ENCODE results near the gene SIRT3.
A peak's percentile ranks its signal among the peaks of the same experiment; 100 is the strongest.

Gene SIRT3

GRCh38 chr11:208181-208916, 27.8 kb downstream of the SIRT3 start:
- H2BK5ac ChIP-seq (ENCODE audit: low read length), result peak overlapping the region; percentile 85
- H2AFZ ChIP-seq (ENCODE audit: low read length), result peak overlapping the region; percentile 85
- peak overlapping the region; percentile 97 for H3K9ac ChIP-seq (ENCODE audit: low read depth, low read length, poor library complexity)
- H2BK12ac ChIP-seq (ENCODE audit: low read length), result no peak overlapping the region
- peak; percentile 78 for DNase-seq (ENCODE audit: low spot score)
- H4K91ac ChIP-seq (ENCODE audit: low read depth, low read length, poor library complexity), result no peak overlapping the region
- H3K27me3 ChIP-seq (ENCODE audit: control insufficient read depth in 3 of 3, insufficient read depth in 3 of 3, low read depth in 1 of 3, low read length in 3 of 3), result no peaks in the 10 kb centered on the region
- H3K4me3 ChIP-seq (ENCODE audit: low read length in 2 of 2), result peak overlapping the region; percentile 89 to 91
- H3K23ac ChIP-seq (ENCODE audit: low read depth, low read length, poor library complexity), result peak overlapping the region; percentile 97
- H3K36me3 ChIP-seq (replicated peaks in 1 of 2; ENCODE audit: control insufficient read depth in 2 of 2, insufficient read depth in 2 of 2, low read length in 2 of 2), result peaks cover 57 to 68% of the 10 kb centered on the region in 2 donors
- H3K4me2 ChIP-seq (ENCODE audit: insufficient read depth, low read length, poor library complexity, severe bottlenecking), result peak overlapping the region; percentile 91
- no peak overlapping the region for H3K4ac ChIP-seq (ENCODE audit: low read length)
- WGBS, 2 donors (ENCODE audit: extremely low coverage in 2 of 2, insufficient read length in 2 of 2, insufficient replicate concordance in 1 of 2), result no CpG with 5 or more reads among the region's 57 CpGs
- no peak overlapping the region for H4K8ac ChIP-seq (ENCODE audit: low read depth, low read length)
- H2BK120ac ChIP-seq (ENCODE audit: low read depth, low read length), result peak overlapping the region; percentile 63
- H3K14ac ChIP-seq (ENCODE audit: low read length), result no peak overlapping the region
- H3K4me1 ChIP-seq (ENCODE audit: control insufficient read depth in 2 of 2, insufficient read depth in 1 of 2, low read depth in 1 of 2, low read length in 2 of 2), result peaks cover 15 to 18% of the 10 kb centered on the region in 2 donors
- H3K9me3 ChIP-seq (replicated peaks in 1 of 2; ENCODE audit: control insufficient read depth in 2 of 2, insufficient read depth in 1 of 2, low read depth in 1 of 2, low read length in 2 of 2), result no peaks in the 10 kb centered on the region
- peak overlapping the region; percentile 90 for H3K18ac ChIP-seq (ENCODE audit: low read length)
- H2AK5ac ChIP-seq (ENCODE audit: low read depth, low read length), result peak overlapping the region; percentile 12
- H2BK15ac ChIP-seq (ENCODE audit: low read length), result no peak overlapping the region
- H3K27ac ChIP-seq (replicated peaks; ENCODE audit: low read length), result peak overlapping the region; percentile 94
- H3K79me1 ChIP-seq (ENCODE audit: low read depth, low read length), result peaks cover 33% of the 10 kb centered on the region

GRCh38 chr11:207863-208180, 28.3 kb downstream of the SIRT3 start:
- Histone ChIP-seq H3K23ac (ENCODE audit: low read depth, low read length, poor library complexity) (peak overlapping the region; percentile 97), H3K4ac (ENCODE audit: low read length) (no peak overlapping the region), H3K27me3 (ENCODE audit: control insufficient read depth in 3 of 3, insufficient read depth in 3 of 3, low read depth in 1 of 3, low read length in 3 of 3) (no peaks in the 10 kb centered on the region), H3K27ac (replicated peaks; ENCODE audit: low read length) (peak overlapping the region; percentile 94), H3K18ac (ENCODE audit: low read length) (peak overlapping the region; percentile 89), H2AK5ac (ENCODE audit: low read depth, low read length) (peak overlapping the region; percentile 12), H3K4me2 (ENCODE audit: insufficient read depth, low read length, poor library complexity, severe bottlenecking) (peak overlapping the region; percentile 91), H3K4me3 (ENCODE audit: low read length in 2 of 2) (peak overlapping the region; percentile 88 to 91), H4K8ac (ENCODE audit: low read depth, low read length) (no peak overlapping the region), H3K36me3 (replicated peaks in 1 of 2; ENCODE audit: control insufficient read depth in 2 of 2, insufficient read depth in 2 of 2, low read length in 2 of 2) (peaks cover 55 to 64% of the 10 kb centered on the region in 2 donors), H3K9ac (ENCODE audit: low read depth, low read length, poor library complexity) (peak overlapping the region; percentile 95), H2BK120ac (ENCODE audit: low read depth, low read length) (peak overlapping the region; percentile 63), H4K91ac (ENCODE audit: low read depth, low read length, poor library complexity) (peak overlapping the region; percentile 89), H2BK15ac (ENCODE audit: low read length) (peak overlapping the region; percentile 69), H2AFZ (ENCODE audit: low read length) (peak overlapping the region; percentile 85), H2BK5ac (ENCODE audit: low read length) (peak overlapping the region; percentile 85), H3K9me3 (replicated peaks in 1 of 2; ENCODE audit: control insufficient read depth in 2 of 2, insufficient read depth in 1 of 2, low read depth in 1 of 2, low read length in 2 of 2) (no peaks in the 10 kb centered on the region), H2BK12ac (ENCODE audit: low read length) (no peak overlapping the region), H3K14ac (ENCODE audit: low read length) (no peak overlapping the region), H3K79me1 (ENCODE audit: low read depth, low read length) (peaks cover 33% of the 10 kb centered on the region), H3K4me1 (ENCODE audit: control insufficient read depth in 2 of 2, insufficient read depth in 1 of 2, low read depth in 1 of 2, low read length in 2 of 2) (peaks cover 15 to 18% of the 10 kb centered on the region in 2 donors)
- no peak for DNase-seq (ENCODE audit: low spot score)
- no CpG with 5 or more reads among the region's 27 CpGs for WGBS, 2 donors (ENCODE audit: extremely low coverage in 2 of 2, insufficient read length in 2 of 2, insufficient replicate concordance in 1 of 2)

- H2BK12ac ChIP-seq (ENCODE audit: low read length), result no peak within 1 kb of the TSS
Measured at GRCh38 chr11:207208-207862, 28.8 kb downstream of the SIRT3 start, which contains the start of the genes BET1L and RIC8A. BET1L (minus strand) TSS chr11:207399; CDS start chr11:207321, 78 bp downstream. RIC8A (plus strand) TSS chr11:207708; CDS start chr11:208855, 1,147 bp downstream.

More at GRCh38 chr11:207208-207862, 28.8 kb downstream of the SIRT3 start, which contains the start of the genes BET1L and RIC8A:
- H3K18ac ChIP-seq (ENCODE audit: low read length), result peak within 1 kb of the TSS; percentile 89
- peak within 1 kb of the TSS; percentile 85 for H2BK5ac ChIP-seq (ENCODE audit: low read length)
- WGBS, 2 donors (ENCODE audit: extremely low coverage in 2 of 2, insufficient read length in 2 of 2, insufficient replicate concordance in 1 of 2), result no CpG with 5 or more reads among the region's 63 CpGs
- peaks cover 31% of the 10 kb centered on the region for H3K79me1 ChIP-seq (ENCODE audit: low read depth, low read length)
- H4K91ac ChIP-seq (ENCODE audit: low read depth, low read length, poor library complexity), result peak within 1 kb of the TSS; percentile 89
- H3K4me2 ChIP-seq (ENCODE audit: insufficient read depth, low read length, poor library complexity, severe bottlenecking), result peak within 1 kb of the TSS; percentile 91
- H3K9me3 ChIP-seq (replicated peaks in 1 of 2; ENCODE audit: control insufficient read depth in 2 of 2, insufficient read depth in 1 of 2, low read depth in 1 of 2, low read length in 2 of 2), result no peaks in the 10 kb centered on the region
- no peak within 1 kb of the TSS for H3K4ac ChIP-seq (ENCODE audit: low read length)
- no peak within 1 kb of the TSS for H4K8ac ChIP-seq (ENCODE audit: low read depth, low read length)
- peaks cover 50 to 59% of the 10 kb centered on the region in 2 donors for H3K36me3 ChIP-seq (replicated peaks in 1 of 2; ENCODE audit: control insufficient read depth in 2 of 2, insufficient read depth in 2 of 2, low read length in 2 of 2)
- H3K23ac ChIP-seq (ENCODE audit: low read depth, low read length, poor library complexity), result peak within 1 kb of the TSS; percentile 97
- peak within 1 kb of the TSS; percentile 63 for H2BK120ac ChIP-seq (ENCODE audit: low read depth, low read length)
- no peaks in the 10 kb centered on the region for H3K27me3 ChIP-seq (ENCODE audit: control insufficient read depth in 3 of 3, insufficient read depth in 3 of 3, low read depth in 1 of 3, low read length in 3 of 3)
- H2BK15ac ChIP-seq (ENCODE audit: low read length), result peak within 1 kb of the TSS; percentile 69
- DNase-seq (ENCODE audit: low spot score), result peak; percentile 93
- peak within 1 kb of the TSS; percentile 85 for H2AFZ ChIP-seq (ENCODE audit: low read length)
- peak within 1 kb of the TSS; percentile 95 for H3K9ac ChIP-seq (ENCODE audit: low read depth, low read length, poor library complexity)
- H3K4me3 ChIP-seq (ENCODE audit: low read length in 2 of 2), result peak within 1 kb of the TSS; percentile 91 to 97
- peaks cover 15 to 18% of the 10 kb centered on the region in 2 donors for H3K4me1 ChIP-seq (ENCODE audit: control insufficient read depth in 2 of 2, insufficient read depth in 1 of 2, low read depth in 1 of 2, low read length in 2 of 2)
- peak within 1 kb of the TSS; percentile 94 for H3K27ac ChIP-seq (replicated peaks; ENCODE audit: low read length)
- peak within 1 kb of the TSS; percentile 73 for H2AK5ac ChIP-seq (ENCODE audit: low read depth, low read length)
- H3K14ac ChIP-seq (ENCODE audit: low read length), result peak within 1 kb of the TSS; percentile 59
